ENCODE results near the gene VPS41. TPM values are rescaled to one million over a fixed set of nuclear protein-coding genes. Genes with fewer than 3 reads are reported as not detected.

VPS41 gene
- polyA plus RNA-seq, 3 donors: 12.7 to 62.2 (median 56.7) TPM

GRCh38 chr7:38820571-38820970 lies 88.4 kb downstream of the VPS41 start:
- peaks cover 10 to 28% of the 10 kb centered on the region in 2 donors for H3K36me3 Mint-ChIP-seq
- no peak for DNase-seq
- no peaks in the 10 kb centered on the region for H3K27me3 Mint-ChIP-seq (ENCODE audit: low read depth in 3 of 3)
- H3K27me3 ChIP-seq (ENCODE audit: control insufficient read depth in 2 of 2, insufficient read depth in 2 of 2, low read length in 2 of 2): no peaks in the 10 kb centered on the region
- H3K4me2 ChIP-seq (replicated peaks; ENCODE audit: extremely low read depth, low read length, poor library complexity, severe bottlenecking): no peak overlapping the region
- H3K4me3 ChIP-seq (replicated peaks in 1 of 3; ENCODE audit: low read depth in 2 of 3, low read length in 3 of 3): no peak overlapping the region
- H2AFZ ChIP-seq (ENCODE audit: insufficient read depth, low read depth, low read length, poor library complexity, severe bottlenecking): no peak overlapping the region
- H3K4me3 Mint-ChIP-seq: no peak overlapping the region
- H3K27ac Mint-ChIP-seq: no peak overlapping the region
- H3K27ac ChIP-seq (ENCODE audit: low read depth in 1 of 2, low read length in 2 of 2): no peak overlapping the region
- H3K36me3 ChIP-seq (replicated peaks in 1 of 2; ENCODE audit: control insufficient read depth in 1 of 2, insufficient read depth in 2 of 2, low read length in 2 of 2): peaks cover 14 to 47% of the 10 kb centered on the region in 2 donors
- no peaks in the 10 kb centered on the region for H3K4me1 ChIP-seq (ENCODE audit: control insufficient read depth in 1 of 2, insufficient read depth in 2 of 2, low read length in 2 of 2)
- peaks cover 3% of the 10 kb centered on the region for H4K20me1 ChIP-seq (ENCODE audit: insufficient read depth, low read length)
- no peak for TF ChIP-seq CTCF (IDR thresholded peaks at IDR 0.05)
- peaks cover 0 to 3% (median 0%) of the 10 kb centered on the region in 7 donors for H3K9me3 Mint-ChIP-seq
- intact Hi-C loops (cut with micrococcal nuclease): no loop called here
- H3K4me1 Mint-ChIP-seq: no peaks in the 10 kb centered on the region
- WGBS (ENCODE audit: insufficient coverage): no CpG with 5 or more reads among the region's 4 CpGs
- no peak overlapping the region for H3K9ac ChIP-seq (ENCODE audit: insufficient read depth, low read length, poor library complexity, severe bottlenecking)
- H3K79me2 ChIP-seq (ENCODE audit: insufficient read depth, low read length): no peaks in the 10 kb centered on the region
- no peaks in the 10 kb centered on the region for H3K9me3 ChIP-seq (replicated peaks in 1 of 2; ENCODE audit: control insufficient read depth in 1 of 2, insufficient read depth in 1 of 2, low read length in 2 of 2)

- H3K27ac ChIP-seq (ENCODE audit: low read depth in 1 of 2, low read length in 2 of 2): no peak overlapping the region
- DNase-seq: no peak
- H3K27me3 ChIP-seq (ENCODE audit: control insufficient read depth in 2 of 2, insufficient read depth in 2 of 2, low read length in 2 of 2): no peaks in the 10 kb centered on the region
- H3K9ac ChIP-seq (ENCODE audit: insufficient read depth, low read length, poor library complexity, severe bottlenecking): no peak overlapping the region
- Mint-ChIP-seq H3K4me3 (no peak overlapping the region), H3K36me3 (peaks cover 12 to 36% of the 10 kb centered on the region in 2 donors), H3K4me1 (no peaks in the 10 kb centered on the region), H3K27ac (no peak overlapping the region), H3K9me3 (peaks cover 0 to 3% (median 0%) of the 10 kb centered on the region in 7 donors), H3K27me3 (ENCODE audit: low read depth in 3 of 3) (no peaks in the 10 kb centered on the region)
- intact Hi-C loops (cut with micrococcal nuclease): no loop called here
- no peaks in the 10 kb centered on the region for H4K20me1 ChIP-seq (ENCODE audit: insufficient read depth, low read length)
- H3K9me3 ChIP-seq (replicated peaks in 1 of 2; ENCODE audit: control insufficient read depth in 1 of 2, insufficient read depth in 1 of 2, low read length in 2 of 2): no peaks in the 10 kb centered on the region
- no peak overlapping the region for H2AFZ ChIP-seq (ENCODE audit: insufficient read depth, low read depth, low read length, poor library complexity, severe bottlenecking)
- H3K4me1 ChIP-seq (ENCODE audit: control insufficient read depth in 1 of 2, insufficient read depth in 2 of 2, low read length in 2 of 2): no peaks in the 10 kb centered on the region
- H3K4me3 ChIP-seq (replicated peaks in 1 of 3; ENCODE audit: low read depth in 2 of 3, low read length in 3 of 3): no peak overlapping the region
- no peaks in the 10 kb centered on the region for H3K79me2 ChIP-seq (ENCODE audit: insufficient read depth, low read length)
- peaks cover 16 to 58% of the 10 kb centered on the region in 2 donors for H3K36me3 ChIP-seq (replicated peaks in 1 of 2; ENCODE audit: control insufficient read depth in 1 of 2, insufficient read depth in 2 of 2, low read length in 2 of 2)
- H3K4me2 ChIP-seq (replicated peaks; ENCODE audit: extremely low read depth, low read length, poor library complexity, severe bottlenecking): no peak overlapping the region
- 8% methylated on average over 2 of the region's 2 CpGs for WGBS (ENCODE audit: insufficient coverage)
- no peak for TF ChIP-seq CTCF (IDR thresholded peaks at IDR 0.05)
Observed at GRCh38 chr7:38819463-38819862, 89.5 kb downstream of the VPS41 start.

Measured in CD14-positive monocyte (primary cell).